B cell (primary cell): ENCODE results near the gene HAUS7. TPM values are rescaled to one million over a fixed set of nuclear protein-coding genes. Genes with fewer than 3 reads are reported as not detected.

Experiments
- ATAC-seq: fragments of 200-7000 bp; cut with Tn5 transposase; one replicate; pipeline ENCODE4 v1.10.0; 2021; ENCODE audit warnings: low read depth, mild to moderate bottlenecking, moderate number of reproducible peaks, moderate library complexity
- CTCF ChIA-PET: fragments of 350-600 bp; sonication (Branson Sonifier 250); formaldehyde crosslinking; loops from one replicate; lab custom pipeline; 2021; ENCODE audit warnings: antibody characterized with exemption, inconsistent platforms; lab: Charles Lee
- POLR2A ChIA-PET: fragments of 350-600 bp; sonication (Branson Sonifier 250); formaldehyde crosslinking; loops from one replicate; lab custom pipeline; 2021; ENCODE audit warnings: antibody characterized with exemption; lab: Charles Lee
- DNase-seq: peaks from one replicate; pipeline ENCODE4 v3.0.0; 2013
- H2AFZ ChIP-seq: 2 replicates; pipeline ENCODE4 v1.6.1; 2012; ENCODE audit warnings: mild to moderate bottlenecking, low read depth, low read length; ENCODE audit not compliant: insufficient read depth, poor library complexity, severe bottlenecking
- H3K27ac ChIP-seq, 2 donors: 1 replicate in 1 of 2; 2 replicates in 1 of 2; pipeline ENCODE4 v1.5.1; 2012 to 2013; ENCODE audit warnings: low read length in 2 of 2, mild to moderate bottlenecking in 2 of 2, moderate library complexity in 1 of 2
- H3K27me3 ChIP-seq, 4 experiments: fragments of 200-600 bp in 1 of 4; sonication (generic) in 1 of 4; replicated peaks in 1 of 4; 1 replicate in 2 of 4; 2 replicates in 2 of 4; pipeline versions ENCODE4 v1.6.1 to v1.7.0; 2013 to 2016; ENCODE audit warnings: low read length in 3 of 4, mild to moderate bottlenecking in 2 of 4, mixed read lengths in 1 of 4, moderate library complexity in 1 of 4; ENCODE audit not compliant: insufficient read depth in 4 of 4, control insufficient read depth in 3 of 4; ENCODE audit errors: control extremely low read depth in 1 of 4
- H3K36me3 ChIP-seq, 2 experiments: replicated peaks in 1 of 2; 1 replicate in 1 of 2; 2 replicates in 1 of 2; pipeline versions ENCODE4 v1.6.1 to v1.7.1; 2013; ENCODE audit warnings: low read length in 1 of 2; ENCODE audit not compliant: insufficient read depth in 2 of 2, control insufficient read depth in 1 of 2; ENCODE audit errors: control extremely low read depth in 1 of 2, extremely low read depth in 1 of 2
- H3K4me1 ChIP-seq, 2 donors: fragments of 200-600 bp in 1 of 2; sonication (generic) in 1 of 2; 1 replicate in 1 of 2; 2 replicates in 1 of 2; pipeline versions ENCODE4 v1.5.1 to v1.6.1; 2013 to 2017; ENCODE audit warnings: low read length in 2 of 2; ENCODE audit not compliant: control insufficient read depth in 2 of 2, insufficient read depth in 2 of 2
- H3K4me2 ChIP-seq: replicated peaks from 2 replicates; pipeline ENCODE3; 2012; ENCODE audit warnings: mild to moderate bottlenecking, low read depth, low read length; ENCODE audit not compliant: poor library complexity, severe bottlenecking
- H3K4me3 ChIP-seq, 5 experiments: fragments of 200-600 bp in 1 of 5; sonication (generic) in 1 of 5; 1 replicate in 3 of 5; 2 replicates in 2 of 5; pipeline versions ENCODE4 v1.5.1 to v1.7.0; 2011 to 2016; ENCODE audit warnings: low read length in 4 of 5, mild to moderate bottlenecking in 4 of 5, low read depth in 2 of 5, control low read depth in 1 of 5, moderate library complexity in 1 of 5; ENCODE audit not compliant: insufficient read depth in 1 of 5; ENCODE audit errors: control extremely low read depth in 1 of 5, extremely low read depth in 1 of 5
- H3K79me2 ChIP-seq: fragments of 200-600 bp; sonication (generic); one replicate; pipeline ENCODE4 v1.6.0; 2016; ENCODE audit warnings: low read length; ENCODE audit not compliant: control insufficient read depth, insufficient read depth
- H3K9ac ChIP-seq: fragments of 200-600 bp; sonication (generic); 2 replicates; pipeline ENCODE4 v1.6.1; 2017; ENCODE audit warnings: mild to moderate bottlenecking, low read length, moderate library complexity
- H3K9me3 ChIP-seq, 3 donors: one replicate each; pipeline versions ENCODE4 v1.6.1 to v1.7.1; 2013; ENCODE audit warnings: low read length in 2 of 3; ENCODE audit not compliant: control insufficient read depth in 2 of 3, insufficient read depth in 1 of 3; ENCODE audit errors: control extremely low read depth in 1 of 3
- H4K20me1 ChIP-seq: 2 replicates; pipeline ENCODE4 v1.6.0; 2012; ENCODE audit warnings: mild to moderate bottlenecking, low read length; ENCODE audit not compliant: insufficient read depth, control insufficient read depth, poor library complexity, severe bottlenecking
- H3K27ac Mint-ChIP-seq: one replicate; pipeline ENCODE4 v1.8.0; 2021; ENCODE audit warnings: mixed read lengths
- H3K27me3 Mint-ChIP-seq: one replicate; pipeline ENCODE4 v1.8.0; 2021; ENCODE audit warnings: mixed read lengths
- H3K4me1 Mint-ChIP-seq: one replicate; pipeline ENCODE4 v1.8.0; 2021; ENCODE audit warnings: mixed read lengths
- H3K4me3 Mint-ChIP-seq: one replicate; pipeline ENCODE4 v1.8.0; 2021; ENCODE audit warnings: mixed read lengths
- H3K9me3 Mint-ChIP-seq: one replicate; pipeline ENCODE4 v1.8.0; 2022; ENCODE audit warnings: mixed read lengths; ENCODE audit not compliant: insufficient read depth
- CTCF ChIP-seq: fragments of 200-600 bp; IDR thresholded peaks from one replicate; pipeline ENCODE4 v1.8.0; 2022; ENCODE audit warnings: antibody characterized with exemption, mild to moderate bottlenecking
- EZH2 ChIP-seq: IDR thresholded peaks from 2 replicates; pipeline ENCODE4 v1.6.1; 2012; ENCODE audit warnings: borderline replicate concordance, low read depth, mild to moderate bottlenecking, moderate library complexity, low read length; ENCODE audit not compliant: insufficient read depth, poor library complexity, severe bottlenecking
- WGBS: methylation state at CpG from one replicate; pipeline ENCODE4 v1.1.5; 2013; ENCODE audit warnings: missing lambda C conversion rate; ENCODE audit not compliant: insufficient coverage; 5-methylcytosine and 5-hydroxymethylcytosine counted together
- intact Hi-C: fragments of 100-400 bp; cut with micrococcal nuclease; formaldehyde crosslinking; loops from one replicate; pipeline ENCODE4 v1.10.0; 2022
- polyA plus RNA-seq: library from polyadenylated mRNA; depleted of rRNA; stranded (reverse); fragments of >200 nt; gene quantifications from 2 replicates; pipeline ENCODE4 v1.2.3, GENCODE V29; 2012
- total RNA-seq, 2 donors: library from RNA; stranded (reverse); fragments of 120-200 nt in 1 of 2; gene quantifications; 1 replicate in 1 of 2; 2 replicates in 1 of 2; pipeline versions ENCODE4 v1.2.3 to v1.2.4, GENCODE V29; 2013 to 2022

HAUS7 gene
- total and polyA plus RNA-seq, 2 donors (not counting 1 experiment from before 2014, with no cell fraction given), result 25.2 to 26.9 TPM

- no peak overlapping the region for H3K4me2 ChIP-seq
- Mint-ChIP-seq H3K4me3 (no peak overlapping the region), H3K27me3 (no peaks in the 10 kb centered on the region), H3K9me3 (no peaks in the 10 kb centered on the region), H3K4me1 (peaks cover 3% of the 10 kb centered on the region), H3K27ac (no peak overlapping the region)
- H3K79me2 ChIP-seq, result no peaks in the 10 kb centered on the region
- intact Hi-C loops, result no loop called here
- POLR2A ChIA-PET, result no interaction called here
- CTCF ChIA-PET, result no interaction called here
- ATAC-seq, result no peak
- DNase-seq, result no peak
- no peaks in the 10 kb centered on the region for H4K20me1 ChIP-seq
- 86% methylated on average over 10 of the region's 16 CpGs for WGBS
- H3K36me3 ChIP-seq, result no peaks in the 10 kb centered on the region
- H2AFZ ChIP-seq, result no peak overlapping the region
- H3K27ac ChIP-seq, result no peak overlapping the region
- peaks cover 0 to 10% of the 10 kb centered on the region in 2 donors for H3K4me1 ChIP-seq
- H3K4me3 ChIP-seq, result no peak overlapping the region
- TF ChIP-seq CTCF (no peak), EZH2 (no peak)
- H3K9me3 ChIP-seq, result no peaks in the 10 kb centered on the region
- no peaks in the 10 kb centered on the region for H3K27me3 ChIP-seq
- no peak overlapping the region for H3K9ac ChIP-seq
These were observed 8.4 kb upstream of the HAUS7 start for GRCh38 chrX:153478746-153479145.

- Histone ChIP-seq H4K20me1 (no peaks in the 10 kb centered on the region), H3K79me2 (no peaks in the 10 kb centered on the region), H3K4me1 (peaks cover 0 to 10% of the 10 kb centered on the region in 2 donors), H3K4me2 (no peak overlapping the region), H3K9ac (no peak overlapping the region), H3K4me3 (no peak overlapping the region), H3K9me3 (no peaks in the 10 kb centered on the region), H3K36me3 (no peaks in the 10 kb centered on the region), H3K27me3 (no peaks in the 10 kb centered on the region), H3K27ac (no peak overlapping the region), H2AFZ (no peak overlapping the region)
- TF ChIP-seq CTCF, result no peak
- no peak for TF ChIP-seq EZH2
- Mint-ChIP-seq H3K27ac (no peak overlapping the region), H3K4me3 (no peak overlapping the region), H3K27me3 (no peaks in the 10 kb centered on the region), H3K9me3 (no peaks in the 10 kb centered on the region), H3K4me1 (peaks cover 6% of the 10 kb centered on the region)
- no peak for ATAC-seq
- POLR2A ChIA-PET, result no interaction called here
- intact Hi-C loops, result no loop called here
- DNase-seq, result no peak
- 98% methylated on average over 7 of the region's 9 CpGs for WGBS
- CTCF ChIA-PET, result no interaction called here
These were observed 7.5 kb upstream of the HAUS7 start for GRCh38 chrX:153477901-153478300.
